Measurements from ENCODE around the gene SETD5.

- TF ChIP-seq CTCF (IDR thresholded peaks at IDR 0.05) (no peak), POLR2A (IDR thresholded peaks at IDR 0.05) (no peak), EP300 (IDR thresholded peaks at IDR 0.05) (no peak)
Observed at GRCh38 chr3:9369508-9369907, 27.9 kb upstream of the SETD5 start.

Measured in stomach (tissue), 4 donors.